ENCODE measurements around the gene PWWP2A.
"Not testable (repeated sequence)": the region's sequence is repeated elsewhere in the genome, so short reads cannot be mapped to it uniquely, and the experiment has no call there.

PWWP2A gene

GRCh38 chr5:160158087-160158486 lies 38.8 kb upstream of the PWWP2A start:
- DNase-seq (ENCODE audit: insufficient read length) (no peak), FAIRE-seq (no peak)
- TF ChIP-seq TAF1 (IDR thresholded peaks at IDR 0.05; ENCODE audit: borderline replicate concordance, low read depth, low read length) = no peak
- TF ChIP-seq POLR2A (IDR thresholded peaks at IDR 0.05; ENCODE audit: low read depth, low read length) = no peak
- TF ChIP-seq POLR2AphosphoS5 (IDR thresholded peaks at IDR 0.05; ENCODE audit: low read depth, low read length) = no peak

GRCh38 chr5:160155017-160155750 lies 35.9 kb upstream of the PWWP2A start:
- no peak for TF ChIP-seq POLR2AphosphoS5 (IDR thresholded peaks at IDR 0.05; ENCODE audit: low read depth, low read length)
- TF ChIP-seq TAF1 (IDR thresholded peaks at IDR 0.05; ENCODE audit: borderline replicate concordance, low read depth, low read length) = no peak
- no peak for TF ChIP-seq POLR2A (IDR thresholded peaks at IDR 0.05; ENCODE audit: low read depth, low read length)
- FAIRE-seq = no peak
- no peak for DNase-seq (ENCODE audit: insufficient read length)

- DNase-seq (ENCODE audit: insufficient read length) (no peak), FAIRE-seq (no peak)
- TF ChIP-seq TAF1 (IDR thresholded peaks at IDR 0.05; ENCODE audit: borderline replicate concordance, low read depth, low read length) = no peak
- no peak for TF ChIP-seq POLR2A (IDR thresholded peaks at IDR 0.05; ENCODE audit: low read depth, low read length)
- TF ChIP-seq POLR2AphosphoS5 (IDR thresholded peaks at IDR 0.05; ENCODE audit: low read depth, low read length) = no peak
These were observed 33.7 kb upstream of the PWWP2A start for GRCh38 chr5:160152901-160153300.

- TF ChIP-seq POLR2AphosphoS5 (IDR thresholded peaks at IDR 0.05; ENCODE audit: low read depth, low read length) = no peak
- TF ChIP-seq POLR2A (IDR thresholded peaks at IDR 0.05; ENCODE audit: low read depth, low read length) = no peak
- no peak for TF ChIP-seq TAF1 (IDR thresholded peaks at IDR 0.05; ENCODE audit: borderline replicate concordance, low read depth, low read length)
- DNase-seq (ENCODE audit: insufficient read length) (no peak), FAIRE-seq (no peak)
These were observed 33.0 kb upstream of the PWWP2A start for GRCh38 chr5:160152287-160152686.

- FAIRE-seq (no peak), DNase-seq (ENCODE audit: insufficient read length) (no peak)
- TF ChIP-seq POLR2AphosphoS5 (IDR thresholded peaks at IDR 0.05; ENCODE audit: low read depth, low read length) (no peak), TAF1 (IDR thresholded peaks at IDR 0.05; ENCODE audit: borderline replicate concordance, low read depth, low read length) (no peak), POLR2A (IDR thresholded peaks at IDR 0.05; ENCODE audit: low read depth, low read length) (no peak)
These were observed 31.8 kb upstream of the PWWP2A start for GRCh38 chr5:160151017-160151416.

- FAIRE-seq (no peak), DNase-seq (ENCODE audit: insufficient read length) (no peak)
These were observed 31.1 kb upstream of the PWWP2A start for GRCh38 chr5:160150381-160150780.

GRCh38 chr5:160144436-160144835 lies 25.2 kb upstream of the PWWP2A start:
- not testable (repeated sequence) for DNase-seq (ENCODE audit: insufficient read length)

More at GRCh38 chr5:160150381-160150780, 31.1 kb upstream of the PWWP2A start:
- TF ChIP-seq POLR2AphosphoS5 (IDR thresholded peaks at IDR 0.05; ENCODE audit: low read depth, low read length) = no peak
- no peak for TF ChIP-seq POLR2A (IDR thresholded peaks at IDR 0.05; ENCODE audit: low read depth, low read length)
- TF ChIP-seq TAF1 (IDR thresholded peaks at IDR 0.05; ENCODE audit: borderline replicate concordance, low read depth, low read length) = no peak

GRCh38 chr5:160134332-160134731 lies 15.1 kb upstream of the PWWP2A start:
- TF ChIP-seq POLR2A (IDR thresholded peaks at IDR 0.05; ENCODE audit: low read depth, low read length) (no peak), POLR2AphosphoS5 (IDR thresholded peaks at IDR 0.05; ENCODE audit: low read depth, low read length) (no peak), TAF1 (IDR thresholded peaks at IDR 0.05; ENCODE audit: borderline replicate concordance, low read depth, low read length) (no peak)
- FAIRE-seq (no peak), DNase-seq (ENCODE audit: insufficient read length) (no peak)

More at GRCh38 chr5:160144436-160144835, 25.2 kb upstream of the PWWP2A start:
- not testable (repeated sequence) for FAIRE-seq

- no peak for FAIRE-seq
- TF ChIP-seq POLR2A (IDR thresholded peaks at IDR 0.05; ENCODE audit: low read depth, low read length) = no peak
- no peak for TF ChIP-seq POLR2AphosphoS5 (IDR thresholded peaks at IDR 0.05; ENCODE audit: low read depth, low read length)
- no peak for TF ChIP-seq TAF1 (IDR thresholded peaks at IDR 0.05; ENCODE audit: borderline replicate concordance, low read depth, low read length)
- DNase-seq (ENCODE audit: insufficient read length) = no peak
These were observed 14.7 kb upstream of the PWWP2A start for GRCh38 chr5:160133918-160134304.

GRCh38 chr5:160133071-160133917 lies 14.0 kb upstream of the PWWP2A start:
- TF ChIP-seq TAF1 (IDR thresholded peaks at IDR 0.05; ENCODE audit: borderline replicate concordance, low read depth, low read length) = no peak
- TF ChIP-seq POLR2A (IDR thresholded peaks at IDR 0.05; ENCODE audit: low read depth, low read length) = no peak
- no peak for TF ChIP-seq POLR2AphosphoS5 (IDR thresholded peaks at IDR 0.05; ENCODE audit: low read depth, low read length)
- no peak for FAIRE-seq
- no peak for DNase-seq (ENCODE audit: insufficient read length)

- no peak for TF ChIP-seq TAF1 (IDR thresholded peaks at IDR 0.05; ENCODE audit: borderline replicate concordance, low read depth, low read length)
- no peak for TF ChIP-seq POLR2A (IDR thresholded peaks at IDR 0.05; ENCODE audit: low read depth, low read length)
- no peak for TF ChIP-seq POLR2AphosphoS5 (IDR thresholded peaks at IDR 0.05; ENCODE audit: low read depth, low read length)
- no peak for DNase-seq (ENCODE audit: insufficient read length)
- FAIRE-seq = no peak
These were observed 10.6 kb upstream of the PWWP2A start for GRCh38 chr5:160129841-160130240.

- no peak for TF ChIP-seq POLR2A (IDR thresholded peaks at IDR 0.05; ENCODE audit: low read depth, low read length)
- no peak for TF ChIP-seq TAF1 (IDR thresholded peaks at IDR 0.05; ENCODE audit: borderline replicate concordance, low read depth, low read length)
- no peak for TF ChIP-seq POLR2AphosphoS5 (IDR thresholded peaks at IDR 0.05; ENCODE audit: low read depth, low read length)
- DNase-seq (ENCODE audit: insufficient read length) = no peak
- no peak for FAIRE-seq
These were observed 9.4 kb upstream of the PWWP2A start for GRCh38 chr5:160128632-160129031.
